ENCODE data around the gene DSTYK. TPM values are rescaled to one million over a fixed set of nuclear protein-coding genes. Genes with fewer than 3 reads are reported as not detected.
"Not testable (repeated sequence)": the region's sequence is repeated elsewhere in the genome, so short reads cannot be mapped to it uniquely, and the experiment has no call there.

DSTYK gene
- total RNA-seq, 1 donor from 2014 or later = 13.0 TPM

GRCh38 chr1:205162301-205162700 is 49.2 kb downstream of the DSTYK start:
- no peak overlapping the region for H3K27ac ChIP-seq
- no peak for DNase-seq (ENCODE audit: low spot score)
- H3K9me3 ChIP-seq (ENCODE audit: low read depth) = no peaks in the 10 kb centered on the region
- H3K4me2 ChIP-seq = no peak overlapping the region
- Mint-ChIP-seq H3K4me3 (no peak overlapping the region), H3K9me3 (peaks cover 5% of the 10 kb centered on the region), H3K36me3 (peaks cover 50% of the 10 kb centered on the region), H3K4me1 (no peaks in the 10 kb centered on the region), H3K27me3 (ENCODE audit: insufficient read depth, low read depth) (no peaks in the 10 kb centered on the region), H3K27ac (no peak overlapping the region)
- H3K36me3 ChIP-seq = peaks cover 13% of the 10 kb centered on the region
- H2AFZ ChIP-seq (replicated peaks) = no peak overlapping the region
- peaks cover 8% of the 10 kb centered on the region for H3K79me2 ChIP-seq (ENCODE audit: low read depth)
- H3F3A ChIP-seq (ENCODE audit: low read depth) = no peaks in the 10 kb centered on the region
- TF ChIP-seq CTCF (IDR thresholded peaks at IDR 0.05) (no peak), EZH2 (IDR thresholded peaks at IDR 0.05) (no peak), EZH2phosphoT487 (IDR thresholded peaks at IDR 0.05) (no peak)
- H3K4me1 ChIP-seq = no peaks in the 10 kb centered on the region
- H3K27me3 ChIP-seq = no peaks in the 10 kb centered on the region
- H3K9ac ChIP-seq = no peak overlapping the region
- H3K4me3 ChIP-seq = no peak overlapping the region
- H4K20me1 ChIP-seq (ENCODE audit: low read depth) = no peaks in the 10 kb centered on the region

- Histone ChIP-seq H3K36me3 (peaks cover 25% of the 10 kb centered on the region), H3K79me2 (ENCODE audit: low read depth) (peaks cover 8% of the 10 kb centered on the region), H3K27me3 (no peaks in the 10 kb centered on the region), H2AFZ (replicated peaks) (no peak overlapping the region), H3K4me1 (no peaks in the 10 kb centered on the region), H3F3A (ENCODE audit: low read depth) (no peaks in the 10 kb centered on the region), H3K4me3 (no peak overlapping the region), H4K20me1 (ENCODE audit: low read depth) (no peaks in the 10 kb centered on the region), H3K9me3 (ENCODE audit: low read depth) (peaks cover 3% of the 10 kb centered on the region), H3K27ac (no peak overlapping the region), H3K4me2 (no peak overlapping the region), H3K9ac (no peak overlapping the region)
- no peak for DNase-seq (ENCODE audit: low spot score)
- TF ChIP-seq EZH2phosphoT487 (IDR thresholded peaks at IDR 0.05) = no peak
- TF ChIP-seq EZH2 (IDR thresholded peaks at IDR 0.05) = no peak
- TF ChIP-seq CTCF (IDR thresholded peaks at IDR 0.05) = no peak
- Mint-ChIP-seq H3K4me3 (no peak overlapping the region), H3K27me3 (ENCODE audit: insufficient read depth, low read depth) (no peaks in the 10 kb centered on the region), H3K27ac (no peak overlapping the region), H3K4me1 (no peaks in the 10 kb centered on the region), H3K36me3 (peaks cover 62% of the 10 kb centered on the region), H3K9me3 (peaks cover 17% of the 10 kb centered on the region)
Observed at GRCh38 chr1:205161076-205161475, 50.4 kb downstream of the DSTYK start.

DNA sequence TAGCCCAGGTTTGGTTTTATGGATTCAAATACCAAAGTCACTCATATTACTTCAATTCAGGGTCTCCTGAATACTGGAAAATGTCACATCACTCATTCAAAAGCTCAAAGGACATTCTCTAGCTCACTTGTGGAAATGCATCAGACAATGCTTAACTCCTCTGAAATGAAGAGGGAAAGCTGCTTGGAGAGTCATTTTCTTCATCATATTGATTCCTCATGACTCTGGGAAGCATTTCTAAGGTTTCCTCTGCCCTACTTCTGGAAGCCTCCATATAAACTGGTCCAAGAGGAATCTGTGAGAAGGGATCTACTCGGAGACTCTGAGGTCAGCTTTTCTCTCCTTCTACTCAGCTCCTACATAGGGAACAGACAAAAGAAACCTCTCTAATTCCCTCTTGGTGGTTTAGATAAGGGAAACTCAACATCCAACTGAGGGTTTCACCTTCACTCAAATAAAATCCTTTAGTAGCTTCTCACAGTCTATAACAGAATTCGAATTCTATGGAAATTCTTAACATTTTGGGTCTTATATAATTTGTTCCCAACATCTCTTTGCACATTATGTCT is 53.4 kb downstream of the DSTYK start:
- H3K4me1 Mint-ChIP-seq = no peaks in the 10 kb centered on the region
- peaks cover 5% of the 10 kb centered on the region for H3K9me3 ChIP-seq (ENCODE audit: low read depth)

GRCh38 chr1:205155665-205156377 is 55.7 kb downstream of the DSTYK start:
- not testable (repeated sequence) for H3K79me2 ChIP-seq (ENCODE audit: low read depth); H3K4me2 ChIP-seq; H3K9me3 ChIP-seq (ENCODE audit: low read depth); H3K27me3 ChIP-seq; H4K20me1 ChIP-seq (ENCODE audit: low read depth); H3K4me1 Mint-ChIP-seq; H3K4me3 Mint-ChIP-seq; H3F3A ChIP-seq (ENCODE audit: low read depth); H3K27ac ChIP-seq; H3K4me1 ChIP-seq; H3K9ac ChIP-seq; H3K27ac Mint-ChIP-seq; H2AFZ ChIP-seq (replicated peaks); H3K27me3 Mint-ChIP-seq (ENCODE audit: insufficient read depth, low read depth); H3K4me3 ChIP-seq; DNase-seq (ENCODE audit: low spot score)
- Mint-ChIP-seq H3K36me3 (peaks cover 65% of the 10 kb centered on the region), H3K9me3 (peaks cover 29% of the 10 kb centered on the region)
- peaks cover 38% of the 10 kb centered on the region for H3K36me3 ChIP-seq

More for the DNA sequence above, 53.4 kb downstream of the DSTYK start:
- Histone ChIP-seq H4K20me1 (ENCODE audit: low read depth) (no peaks in the 10 kb centered on the region), H3K36me3 (peaks cover 38% of the 10 kb centered on the region), H3K9ac (no peak overlapping the region), H3K27me3 (no peaks in the 10 kb centered on the region), H3K4me3 (no peak overlapping the region), H3K27ac (no peak overlapping the region), H3K4me1 (no peaks in the 10 kb centered on the region), H3K79me2 (ENCODE audit: low read depth) (no peaks in the 10 kb centered on the region), H3K4me2 (no peak overlapping the region), H2AFZ (replicated peaks) (no peak overlapping the region), H3F3A (ENCODE audit: low read depth) (no peaks in the 10 kb centered on the region)
- H3K27ac Mint-ChIP-seq = no peak overlapping the region
- TF ChIP-seq EZH2phosphoT487 (IDR thresholded peaks at IDR 0.05) (no peak), EZH2 (IDR thresholded peaks at IDR 0.05) (no peak), CTCF (IDR thresholded peaks at IDR 0.05) (no peak)
- H3K36me3 Mint-ChIP-seq = peaks cover 73% of the 10 kb centered on the region
- H3K4me3 Mint-ChIP-seq = no peak overlapping the region
- DNase-seq (ENCODE audit: low spot score) = no peak
- H3K27me3 Mint-ChIP-seq (ENCODE audit: insufficient read depth, low read depth) = no peaks in the 10 kb centered on the region
- H3K9me3 Mint-ChIP-seq = peaks cover 29% of the 10 kb centered on the region

Data from neural progenitor cell (in vitro differentiated cells).